HEK293 (cell line): ENCODE data around the gene NCOR2.

Experiments
- CTCF ChIP-seq: fragments of 450-650 bp; formaldehyde crosslinking; IDR thresholded peaks from 2 replicates; pipeline ENCODE4 v1.5.1; 2016; ENCODE audit warnings: missing biosample characterization, missing genetic modification characterization
- SETDB1 ChIP-seq: IDR thresholded peaks from one replicate; pipeline ENCODE4 v1.6.1; 2017; ENCODE audit warnings: mild to moderate bottlenecking, low read length, moderate library complexity, mixed read lengths; ENCODE audit not compliant: insufficient read length
- TCF7L2 ChIP-seq: IDR thresholded peaks from 2 replicates; pipeline ENCODE4 v1.6.1; 2011; ENCODE audit warnings: low read depth, mild to moderate bottlenecking, inconsistent platforms, low read length, moderate library complexity, borderline replicate concordance
- ZFP69B ChIP-seq: fragments of 450-650 bp; formaldehyde crosslinking; IDR thresholded peaks from 2 replicates; pipeline ENCODE4 v1.5.1; 2016; ENCODE audit warnings: missing biosample characterization, missing genetic modification characterization
- ZNF138 ChIP-seq: fragments of 450-650 bp; formaldehyde crosslinking; IDR thresholded peaks from 2 replicates; pipeline ENCODE4 v1.5.1; 2016; ENCODE audit warnings: missing biosample characterization, missing genetic modification characterization, borderline replicate concordance
- ZNF24 ChIP-seq: fragments of 450-650 bp; formaldehyde crosslinking; IDR thresholded peaks from 2 replicates; pipeline ENCODE4 v1.5.1; 2016; ENCODE audit warnings: missing biosample characterization, missing genetic modification characterization
- ZNF510 ChIP-seq: fragments of 450-650 bp; formaldehyde crosslinking; IDR thresholded peaks from 2 replicates; pipeline ENCODE4 v1.5.1; 2018; ENCODE audit warnings: mild to moderate bottlenecking, missing genetic modification characterization, missing biosample characterization; ENCODE audit not compliant: insufficient replicate concordance
- ZNF560 ChIP-seq: fragments of 450-650 bp; formaldehyde crosslinking; IDR thresholded peaks from 2 replicates; pipeline ENCODE4 v1.5.1; 2017; ENCODE audit warnings: missing biosample characterization, missing genetic modification characterization, borderline replicate concordance
- ZSCAN5A ChIP-seq: fragments of 450-650 bp; formaldehyde crosslinking; IDR thresholded peaks from 2 replicates; pipeline ENCODE4 v1.5.1; 2016; ENCODE audit warnings: missing biosample characterization, missing genetic modification characterization

GRCh38 chr12:124527861-124528561 is 39.4 kb downstream of the NCOR2 start:
- TF ChIP-seq TCF7L2: no peak
- TF ChIP-seq ZSCAN5A (tag by site-specific recombination): no peak
- 0 out of 2 replicates have a peak, but pooled peaks have one; percentile 68 for TF ChIP-seq CTCF (tag by site-specific recombination)
- TF ChIP-seq SETDB1: no peak
- TF ChIP-seq ZNF24 (tag by site-specific recombination): peak; percentile 87
- TF ChIP-seq ZNF510 (tag by site-specific recombination): no peak
- peak; percentile 93 for TF ChIP-seq ZFP69B (tag by site-specific recombination)
- TF ChIP-seq ZNF560 (tag by site-specific recombination): no peak
- TF ChIP-seq ZNF138 (tag by site-specific recombination): no peak
